ENCODE measurements around the gene NRROS.
A peak's percentile ranks its signal among the peaks of the same experiment; 100 is the strongest.

The NRROS gene

DNA sequence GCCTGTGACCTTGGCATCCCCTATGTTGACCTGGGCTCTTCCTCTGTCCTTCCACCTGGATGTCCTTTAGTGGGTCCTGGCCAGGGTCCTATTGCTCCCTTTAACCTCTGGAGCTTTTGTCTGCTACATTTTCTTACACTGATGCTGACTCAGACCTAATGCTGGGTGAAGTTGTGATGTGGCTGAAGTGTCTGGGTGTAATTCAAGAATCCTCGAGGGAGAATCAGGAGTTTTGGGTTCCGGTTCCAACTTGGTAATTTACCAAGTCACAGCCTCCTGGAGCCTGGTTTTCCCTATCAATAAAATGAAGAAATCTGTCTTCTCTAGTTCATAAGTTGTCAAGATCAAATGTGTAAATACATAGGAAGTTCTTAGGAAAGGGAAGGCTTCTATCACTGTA lies 46.9 kb downstream of the NRROS start:
- no peak for DNase-seq (ENCODE audit: low read depth)

DNA sequence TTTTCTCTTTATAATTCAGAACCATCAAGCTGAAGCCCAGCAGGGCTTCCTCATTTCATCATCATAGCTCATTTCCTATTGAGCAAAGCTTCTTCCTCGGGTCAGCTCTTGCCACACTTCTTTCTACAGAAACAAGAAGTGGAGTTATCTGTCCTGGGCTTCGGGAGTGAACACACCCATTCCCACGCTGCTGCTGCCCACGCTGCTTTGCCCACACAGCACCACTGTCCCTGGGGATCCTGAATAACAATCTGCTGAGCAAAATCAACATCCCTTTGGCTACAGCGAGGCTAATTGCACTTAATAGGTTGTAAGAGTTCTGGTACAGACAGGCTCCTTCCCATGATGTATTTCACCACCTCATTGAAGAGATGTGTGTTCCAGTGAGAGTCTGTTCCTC lies 48.9 kb downstream of the NRROS start:
- DNase-seq (ENCODE audit: low read depth): peak; percentile 59

DNA sequence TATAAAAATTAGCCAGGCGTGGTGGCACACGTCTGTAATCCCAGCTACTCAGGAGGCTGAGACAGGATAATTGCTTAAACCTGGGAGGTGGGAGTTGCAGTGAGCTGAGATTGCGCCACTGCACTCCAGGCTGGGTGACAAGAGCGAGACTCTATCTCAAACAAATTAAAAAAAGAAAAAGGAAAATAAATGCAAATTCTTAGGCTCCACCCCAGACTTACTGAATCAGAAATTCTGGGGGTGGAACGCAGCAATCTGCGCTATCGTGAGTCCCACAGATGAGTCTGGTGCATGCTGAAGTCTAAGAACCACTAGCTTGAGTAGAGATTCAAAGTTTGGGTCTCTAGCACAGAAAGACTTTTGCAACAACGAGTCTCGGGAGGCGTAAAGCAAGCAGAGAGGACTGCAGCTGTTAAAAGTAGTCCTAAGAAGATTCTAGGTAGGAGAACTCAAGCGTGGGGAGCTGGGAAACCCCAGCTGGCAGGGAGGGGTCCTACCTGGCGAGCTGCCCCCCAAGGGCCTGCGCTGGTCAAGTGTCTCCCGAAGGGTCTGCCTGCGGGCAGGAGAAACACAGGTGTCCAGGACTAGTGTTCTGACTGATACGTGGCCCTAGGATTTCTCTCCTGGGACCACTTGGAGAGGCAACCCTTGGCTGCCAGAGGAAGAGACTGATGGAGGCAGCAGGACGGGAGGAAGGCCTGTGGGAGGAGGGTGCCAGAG lies 50.6 kb downstream of the NRROS start:
- no peak for DNase-seq (ENCODE audit: low read depth)

DNA sequence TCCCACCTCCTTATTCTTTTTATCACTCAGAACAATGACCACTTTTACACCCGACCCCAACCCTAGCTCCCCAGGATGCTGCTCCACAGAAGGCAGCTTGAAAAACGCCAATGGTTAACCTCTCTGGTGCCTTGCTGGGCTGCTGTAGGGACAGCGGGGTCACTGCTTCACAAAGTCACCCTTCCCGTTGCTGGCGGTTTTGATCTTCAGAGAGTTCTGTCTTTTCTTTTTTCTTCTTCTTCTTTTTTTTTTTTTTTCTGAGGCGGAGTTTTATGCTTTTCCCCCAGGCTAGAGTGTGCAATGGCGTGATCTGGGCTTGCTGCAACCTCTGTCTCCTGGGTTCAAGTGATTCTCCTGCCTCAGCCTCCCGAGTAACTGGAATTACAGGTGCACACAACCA lies 51.9 kb downstream of the NRROS start:
- no peak for DNase-seq (ENCODE audit: low read depth)

DNA sequence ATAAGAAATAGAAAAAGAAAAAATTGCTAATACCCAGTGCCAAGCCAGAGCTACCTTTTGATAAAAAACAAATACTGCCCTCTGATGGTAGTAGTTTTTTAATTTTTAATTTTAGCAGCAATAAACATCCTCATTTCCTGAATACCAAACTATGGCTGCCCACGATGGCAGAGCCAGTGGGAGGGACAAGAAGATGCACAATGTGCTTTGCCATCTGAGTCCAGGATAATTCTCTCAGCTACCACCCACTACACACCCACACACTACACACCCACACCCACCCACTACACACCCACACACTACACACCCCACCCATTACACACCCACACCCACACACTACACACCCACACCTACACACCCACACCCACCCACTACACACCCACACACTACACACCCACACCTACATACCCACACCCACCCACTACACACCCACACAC lies 54.7 kb downstream of the NRROS start:
- DNase-seq (ENCODE audit: low read depth): peak; percentile 62

DNA sequence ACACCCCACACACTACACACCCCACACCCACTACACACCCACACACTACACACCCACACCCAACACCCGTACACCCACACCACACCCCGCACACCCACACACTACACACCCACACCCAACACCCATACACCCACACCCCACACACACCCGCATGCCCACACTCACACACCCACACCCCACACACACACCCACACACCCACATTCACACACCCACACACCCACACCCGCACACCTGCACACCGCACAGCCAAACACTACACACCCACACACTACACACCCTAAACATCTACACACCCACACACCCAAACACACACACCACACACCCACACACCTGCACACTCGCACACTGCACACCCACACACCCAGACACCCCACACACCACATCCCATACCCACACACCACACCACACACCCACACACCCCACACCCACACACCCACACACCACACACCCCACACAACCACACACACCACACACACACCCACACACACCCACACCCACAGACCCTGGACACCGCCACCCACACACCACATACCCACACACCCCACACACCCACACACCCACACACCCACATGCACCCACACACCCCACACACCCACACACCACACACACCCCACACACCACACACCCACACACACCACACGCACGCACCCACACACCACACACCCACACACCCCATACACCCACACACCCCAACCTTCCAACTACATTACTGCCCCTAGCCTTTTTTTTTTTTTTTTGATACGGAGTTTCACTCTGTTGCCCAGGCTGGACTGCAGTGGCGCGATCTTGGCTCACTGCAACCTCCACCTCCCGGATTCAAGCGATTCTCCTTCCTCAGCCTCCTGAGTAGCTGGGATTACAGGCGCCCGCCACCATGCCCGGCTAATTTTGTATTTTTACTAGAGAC lies 55.7 kb downstream of the NRROS start:
- no peak for DNase-seq (ENCODE audit: low read depth)

DNA sequence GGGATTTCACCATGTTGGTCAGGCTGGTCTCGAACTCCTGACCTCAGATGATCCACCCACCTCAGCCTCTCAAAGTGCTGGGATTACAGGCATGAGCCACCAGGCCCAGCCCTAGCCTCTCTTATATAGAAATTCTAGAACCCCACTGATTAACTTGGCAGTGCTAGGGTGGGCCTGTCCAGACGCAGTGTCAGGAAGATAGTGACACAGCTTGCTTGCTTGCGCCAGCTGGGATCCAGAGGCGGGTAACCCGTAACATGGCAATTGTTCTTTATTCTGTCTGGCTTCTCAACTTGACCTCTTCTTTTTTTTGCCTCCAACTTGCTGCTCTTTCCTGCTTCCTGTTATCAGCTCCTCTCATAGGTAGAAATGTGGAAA lies 56.3 kb downstream of the NRROS start:
- DNase-seq (ENCODE audit: low read depth): no peak

DNA sequence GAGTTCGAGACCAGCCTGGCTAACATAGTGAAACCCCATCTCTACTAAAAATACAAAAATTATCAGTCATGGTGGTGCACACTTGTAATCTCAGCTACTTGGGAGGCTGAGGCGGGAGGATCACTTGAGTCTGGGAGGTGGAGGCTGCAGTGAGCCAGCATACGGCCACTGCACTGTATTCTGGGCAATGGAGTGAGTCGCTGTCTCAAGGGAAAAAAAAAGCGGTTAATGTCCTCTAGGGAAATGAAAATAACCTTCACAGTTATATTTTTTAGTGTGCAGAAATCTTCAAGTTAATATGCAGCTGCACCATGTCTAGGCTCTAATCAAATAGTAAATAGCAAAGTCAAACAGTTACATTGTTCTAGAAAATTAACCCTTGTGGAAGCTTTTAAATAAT lies 57.8 kb downstream of the NRROS start:
- no peak for DNase-seq (ENCODE audit: low read depth)

DNA sequence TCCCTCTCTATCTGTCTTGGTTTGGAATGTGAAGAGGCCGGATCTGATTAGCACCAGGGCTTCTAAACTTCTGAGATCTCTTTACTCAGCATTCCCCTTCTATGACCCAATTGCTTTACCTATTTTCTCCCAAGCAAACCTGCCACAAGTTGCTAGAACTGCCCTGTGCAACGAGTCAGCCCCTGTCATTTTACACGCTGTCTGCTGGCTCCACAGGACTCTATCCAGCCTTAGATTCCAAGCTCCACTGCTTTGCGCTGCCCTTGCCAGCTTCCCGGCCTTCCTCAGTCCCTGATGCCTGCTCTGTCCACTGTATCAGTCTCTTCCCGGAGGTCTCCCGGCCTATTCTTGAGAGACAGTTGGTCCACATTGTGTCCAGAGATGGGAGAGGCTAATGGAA lies 60.3 kb downstream of the NRROS start:
- DNase-seq (ENCODE audit: low read depth): no peak

DNA sequence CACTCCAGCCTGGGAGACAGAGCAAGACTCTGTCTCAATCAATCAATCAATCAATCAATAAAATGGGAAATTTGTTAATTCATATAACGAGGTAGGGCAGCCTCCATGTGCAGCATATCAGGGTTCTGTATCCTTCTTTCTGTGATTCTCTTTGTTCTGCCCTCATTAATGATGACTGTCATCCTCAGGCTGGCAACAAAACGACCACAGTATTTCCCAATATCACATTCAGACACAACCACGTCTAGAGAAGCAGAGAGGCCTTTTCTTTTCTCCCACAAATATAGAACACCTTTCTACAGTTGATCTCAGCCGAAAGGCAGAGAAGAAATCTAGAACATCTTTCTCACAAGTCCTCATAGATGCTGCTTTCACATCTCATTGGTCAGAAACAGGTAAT lies 61.3 kb downstream of the NRROS start:
- no peak for DNase-seq (ENCODE audit: low read depth)

DNA sequence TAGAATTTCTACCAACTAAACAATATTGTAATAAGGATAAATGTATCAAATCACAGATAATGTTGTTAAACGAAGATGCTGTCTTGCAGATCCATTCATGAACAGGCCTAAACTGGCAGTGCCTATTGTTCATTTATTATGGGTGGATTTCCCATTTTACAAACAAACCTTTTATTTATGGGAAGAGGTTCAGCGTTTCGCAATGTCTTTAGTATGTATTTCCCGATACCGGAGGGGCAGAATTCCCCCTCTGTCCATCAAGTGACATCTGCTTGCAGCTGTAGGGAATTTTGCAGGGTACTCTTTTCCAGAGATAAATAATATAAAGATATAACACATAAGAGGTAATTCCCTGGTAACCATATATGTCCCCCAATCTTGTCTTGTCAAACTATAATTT lies 66.8 kb downstream of the NRROS start:
- DNase-seq (ENCODE audit: low read depth): no peak

DNA sequence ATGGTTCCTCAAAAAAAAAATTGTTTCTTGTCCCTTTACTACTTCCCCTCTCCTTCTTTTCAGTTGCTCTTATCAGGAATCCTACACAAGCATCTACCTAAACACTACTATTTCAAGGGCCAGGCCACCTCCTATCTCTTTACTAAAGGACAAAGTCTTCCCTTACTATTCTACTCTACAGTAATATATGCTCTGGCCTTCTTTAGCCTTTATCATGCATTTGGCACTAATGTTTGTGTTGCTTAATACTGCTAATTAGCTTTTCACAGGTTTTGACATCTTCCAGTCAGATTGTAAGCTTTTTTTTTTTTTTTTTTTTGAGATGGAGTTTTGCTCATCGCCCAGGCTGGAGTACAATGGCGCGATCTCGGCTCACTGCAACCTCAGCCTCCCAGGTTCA lies 67.2 kb downstream of the NRROS start:
- DNase-seq (ENCODE audit: low read depth): no peak

DNA sequence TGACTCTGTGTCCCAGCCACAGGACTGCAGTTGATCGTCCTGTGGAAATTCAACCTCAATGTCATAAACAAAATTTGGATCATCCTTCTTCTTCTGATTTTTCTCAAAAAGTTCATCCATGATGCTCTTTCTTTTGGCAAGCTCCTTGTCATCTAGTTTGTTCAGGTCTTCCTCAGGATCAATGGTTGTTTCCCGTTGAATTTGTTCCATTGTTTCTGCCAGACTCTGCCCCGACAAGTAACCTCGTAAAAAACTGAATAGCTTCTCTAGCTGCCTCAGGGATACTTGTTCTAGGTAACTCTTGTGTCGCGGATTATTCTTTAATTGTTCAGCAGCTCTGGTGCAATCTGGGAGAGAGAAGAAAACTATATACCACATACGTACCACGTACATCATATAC lies 68.1 kb downstream of the NRROS start:
- DNase-seq (ENCODE audit: low read depth): no peak

DNA sequence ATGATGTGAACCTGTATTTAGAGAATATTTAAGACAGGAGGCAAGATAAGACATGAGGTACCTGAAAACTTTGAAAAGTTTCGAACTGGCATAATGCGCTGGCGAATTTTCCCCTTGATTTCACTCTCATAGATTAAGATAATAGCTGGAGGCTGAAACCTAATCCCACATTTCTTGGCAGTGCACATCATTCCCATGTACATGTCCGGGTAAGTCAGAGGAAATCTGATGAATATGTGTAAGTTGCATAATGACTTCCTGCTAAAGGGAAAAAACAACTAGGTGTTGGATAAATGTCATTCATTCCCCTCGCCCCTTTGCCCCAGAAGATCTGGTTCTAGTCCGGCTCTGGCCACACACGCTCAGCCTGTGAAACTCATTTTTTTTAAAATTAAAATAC lies 69.0 kb downstream of the NRROS start:
- peak; percentile 27 for DNase-seq (ENCODE audit: low read depth)

Data from ELR (cell line).